Stimulated activated CD8-positive, alpha-beta memory T cell treated with anti-CD3 and anti-CD28 coated beads, Interleukin-2, amount 100 ng/mL, for 48 hours (primary cell): ENCODE measurements around the gene FAM151A.

Experiments
- DNase-seq, 2 donors: peaks; one replicate each; pipeline ENCODE4 v3.0.0-alpha.2; 2020; ENCODE audit warnings: low read depth in 2 of 2

FAM151A gene

DNA sequence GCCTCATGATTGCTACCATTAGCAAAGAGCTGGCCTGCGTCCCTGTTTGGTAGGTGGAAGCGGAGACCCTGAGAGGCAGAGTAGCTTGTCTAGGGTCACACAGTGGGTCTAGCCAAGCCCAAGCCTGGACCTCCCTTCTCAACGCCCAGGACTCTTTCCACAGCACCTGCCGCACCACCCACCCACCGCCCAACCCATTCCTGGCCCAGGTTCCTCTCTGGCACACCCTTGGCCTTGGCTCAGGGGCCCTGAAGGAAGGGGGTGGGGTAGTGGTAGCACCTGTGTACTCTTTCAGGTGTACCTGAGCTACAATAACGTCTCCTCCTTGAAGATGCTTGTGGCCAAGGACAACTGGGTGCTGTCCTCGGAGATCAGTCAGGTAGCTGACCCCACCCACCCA is 19.3 kb downstream of the FAM151A start:
- DNase-seq, result no peak

DNA sequence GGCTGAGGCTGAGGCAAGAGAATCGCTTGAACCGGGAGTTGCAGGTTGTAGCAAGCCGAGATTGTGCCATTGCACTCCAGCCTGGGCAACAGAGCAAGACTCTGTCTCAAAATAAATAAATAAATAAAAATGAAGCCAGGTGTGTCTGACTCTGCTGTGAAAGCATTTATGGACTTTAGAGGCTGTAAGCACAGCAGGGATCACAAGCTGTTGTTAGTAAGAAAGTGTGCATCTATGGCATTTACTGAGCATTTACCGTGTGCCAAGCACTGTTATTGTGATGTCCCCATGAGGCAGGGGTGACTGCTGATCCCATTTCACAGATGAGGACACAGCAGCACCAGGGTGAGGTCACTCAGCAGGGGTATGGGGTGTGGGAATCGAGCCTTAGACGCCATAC is 20.1 kb downstream of the FAM151A start:
- DNase-seq, result no peak

DNA sequence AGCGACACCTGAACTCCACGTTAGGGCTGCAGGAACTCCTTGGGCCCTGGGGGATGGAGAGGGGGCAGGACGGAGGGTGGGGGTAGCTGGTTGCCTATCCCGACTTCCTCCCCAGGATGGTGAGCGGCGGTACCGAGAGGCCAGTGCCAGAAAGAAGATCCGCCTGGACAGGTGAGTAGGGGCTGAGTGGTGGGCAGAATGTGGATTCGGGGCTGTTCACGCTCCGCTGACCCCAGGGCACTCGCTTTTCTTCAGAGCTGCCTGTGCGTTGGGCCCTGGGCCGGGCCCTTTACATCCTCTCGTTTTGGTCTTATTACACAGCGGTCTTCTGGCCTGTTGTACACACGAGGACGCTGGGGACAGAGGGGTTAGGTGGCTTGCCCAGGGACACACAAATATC is 20.8 kb downstream of the FAM151A start:
- no peak for DNase-seq

GRCh38 chr1:54601730-54602129 is 21.6 kb downstream of the FAM151A start:
- DNase-seq, result no peak

DNA sequence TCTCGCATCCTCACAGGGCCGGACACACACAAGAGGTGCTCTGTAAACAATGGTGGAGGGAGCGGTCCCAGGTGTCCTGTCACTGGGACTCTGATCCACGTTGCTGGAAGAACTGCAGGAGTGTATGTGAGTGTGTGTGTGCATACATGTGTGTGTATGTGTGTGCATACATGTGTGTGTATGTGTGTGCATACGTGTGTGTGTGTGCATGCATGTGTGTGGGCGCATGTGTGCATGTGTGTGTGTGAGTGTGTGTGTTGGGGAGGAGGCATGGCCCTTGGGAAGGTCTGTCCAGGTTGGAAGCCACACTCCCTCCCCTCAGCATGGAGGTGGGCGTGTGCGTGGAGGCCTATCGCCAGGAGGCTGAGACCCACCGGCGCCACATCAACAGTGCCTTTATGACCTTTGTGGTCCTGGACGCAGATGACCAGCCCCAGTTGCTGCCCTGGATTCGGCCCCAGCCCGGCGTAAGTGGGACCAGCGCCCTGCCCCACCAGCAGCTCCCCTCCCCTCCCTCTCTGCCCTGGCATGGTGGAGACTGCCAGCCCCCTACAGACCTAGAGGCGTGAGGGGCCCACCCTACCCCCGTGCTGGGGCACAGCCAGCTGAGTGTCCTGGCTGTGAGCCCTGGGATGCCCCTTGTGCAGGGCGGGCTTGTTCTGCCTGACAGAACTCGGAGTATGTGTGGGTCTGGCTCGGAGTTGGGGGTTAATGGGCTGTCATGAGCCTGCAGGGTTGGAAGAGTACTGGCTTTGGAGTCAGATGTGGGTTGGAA is 22.2 kb downstream of the FAM151A start:
- DNase-seq, result no peak

GRCh38 chr1:54599211-54599823 is 24.0 kb downstream of the FAM151A start:
- no peak for DNase-seq

DNA sequence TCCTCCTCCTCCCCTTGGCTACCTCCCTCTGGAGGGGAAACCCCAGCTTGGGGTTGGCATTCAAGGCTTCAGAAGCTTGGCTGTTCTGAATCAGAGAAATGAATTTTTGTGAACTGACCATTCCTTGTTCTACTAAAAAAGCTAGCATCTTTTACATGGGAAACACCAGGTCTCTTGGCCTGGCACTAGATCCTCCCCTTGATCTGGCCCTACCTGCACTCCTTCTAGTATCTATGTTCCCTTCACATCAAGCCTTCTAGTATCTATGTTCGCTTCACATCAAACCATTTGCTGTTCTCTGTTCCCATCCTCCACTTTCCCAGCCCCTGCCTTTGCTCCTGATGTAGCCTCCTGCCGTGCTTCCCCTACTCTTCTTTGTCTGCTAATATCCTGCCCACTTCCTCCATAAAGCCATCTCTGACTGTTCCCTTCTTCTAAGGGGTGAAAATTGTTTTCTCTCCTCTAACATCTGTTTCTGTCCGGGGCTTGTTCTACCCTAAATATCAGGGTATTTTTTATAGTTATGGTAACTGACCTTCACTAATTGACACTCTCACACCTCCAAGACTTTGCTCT is 25.8 kb downstream of the FAM151A start:
- DNase-seq, result no peak

- DNase-seq, result no peak
These were observed 26.6 kb downstream of the FAM151A start for GRCh38 chr1:54596756-54597155.

- DNase-seq, result no peak
These were observed 27.3 kb downstream of the FAM151A start for GRCh38 chr1:54595956-54596498.

GRCh38 chr1:54594463-54594862 is 28.9 kb downstream of the FAM151A start:
- DNase-seq, result no peak

DNA sequence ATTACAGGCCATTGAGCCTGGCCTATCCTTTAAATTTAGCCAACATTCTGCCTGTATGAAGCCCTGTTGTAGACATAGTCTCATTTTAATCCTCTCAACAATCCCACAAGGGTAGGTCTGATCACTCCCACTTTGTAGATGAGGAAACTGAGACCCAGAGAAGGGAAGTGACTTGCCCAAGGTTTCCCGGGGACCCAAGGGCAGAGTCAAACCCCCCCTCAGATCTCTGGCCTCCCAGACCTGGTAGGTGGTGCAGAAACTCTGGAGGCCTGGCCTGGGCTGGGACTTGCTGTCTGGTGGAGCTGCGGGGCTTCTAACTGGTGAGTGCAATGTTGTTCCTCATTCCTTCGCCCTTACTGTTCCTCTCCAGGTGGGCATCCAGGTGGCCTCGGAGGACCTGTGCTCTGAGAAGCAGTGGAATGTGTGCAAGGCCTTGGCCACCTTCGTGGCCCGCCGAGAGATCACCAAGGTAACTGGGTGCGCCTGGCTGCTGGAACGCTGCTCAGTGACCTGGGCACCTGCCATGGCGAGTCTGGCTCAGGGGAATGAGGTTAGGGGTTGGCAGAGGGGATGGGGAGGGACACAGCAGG is 29.7 kb downstream of the FAM151A start:
- no peak for DNase-seq

DNA sequence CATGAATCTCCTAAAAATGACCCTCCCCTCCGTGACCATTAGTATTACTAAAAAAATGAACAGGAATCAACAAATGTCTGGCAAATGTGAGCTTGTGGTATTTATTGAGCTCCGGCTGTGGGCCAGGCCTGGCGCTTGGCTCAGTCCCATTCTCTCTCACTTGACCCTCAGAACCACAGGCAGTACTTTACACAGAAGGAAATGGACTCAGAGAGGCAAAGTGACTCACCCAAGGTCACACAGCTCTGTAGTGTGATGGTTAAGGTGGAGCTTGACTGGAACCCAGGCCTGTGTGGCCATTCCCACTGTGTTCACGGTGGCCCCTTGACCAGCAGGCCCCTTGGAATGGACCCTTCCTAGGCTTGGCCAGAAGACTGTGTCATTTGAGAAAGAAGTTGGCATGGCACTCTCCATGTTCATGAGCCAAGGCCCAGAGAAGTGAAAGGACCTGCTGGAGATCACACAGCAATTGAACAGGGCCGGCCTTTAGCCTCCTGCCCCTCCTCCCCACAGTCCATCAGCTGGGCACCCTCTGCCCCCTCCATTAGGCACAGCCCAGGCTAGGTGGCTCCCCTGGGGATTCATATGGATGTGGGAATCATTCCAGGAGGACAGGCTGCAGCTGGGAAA is 32.1 kb downstream of the FAM151A start:
- no peak for DNase-seq

DNA sequence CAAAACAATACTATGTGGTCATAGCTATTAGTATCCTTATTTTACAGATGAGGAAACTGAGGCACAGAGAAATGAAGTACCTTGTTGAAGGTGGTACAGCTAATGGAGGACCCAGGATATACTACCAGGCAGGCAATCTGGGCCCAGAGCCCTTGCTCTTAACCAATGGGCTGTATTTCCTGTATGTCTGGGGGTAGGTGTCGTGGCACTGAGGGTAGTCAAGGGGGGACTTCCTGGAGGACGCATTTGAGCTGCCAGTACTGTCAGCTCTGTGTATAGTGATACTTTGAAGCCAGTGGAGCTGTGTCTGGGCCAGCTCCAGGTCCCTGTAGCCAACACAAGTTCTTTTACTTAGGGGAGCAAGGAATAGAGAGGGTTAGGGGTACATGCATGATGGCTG is 34.9 kb downstream of the FAM151A start:
- no peak for DNase-seq

GRCh38 chr1:54585181-54586066 is 37.9 kb downstream of the FAM151A start:
- no peak for DNase-seq

DNA sequence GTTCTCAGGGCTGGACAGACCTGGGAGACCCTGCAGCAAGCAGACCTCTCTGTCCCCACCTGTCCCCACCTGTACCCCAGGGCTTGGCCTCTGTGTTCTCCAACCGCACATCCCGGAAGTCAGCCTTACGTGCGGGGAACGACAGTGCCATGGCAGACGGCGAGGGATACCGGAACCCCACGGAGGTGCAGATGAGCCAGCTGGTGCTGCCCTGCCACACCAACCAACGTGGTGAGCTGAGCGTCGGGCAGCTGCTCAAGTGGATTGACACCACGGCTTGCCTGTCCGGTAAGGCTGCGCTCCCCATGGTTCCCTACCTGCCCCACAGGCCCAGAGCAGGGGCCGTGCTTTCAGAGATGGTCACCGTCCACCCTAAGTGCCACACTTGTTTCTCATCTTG is 38.8 kb downstream of the FAM151A start:
- DNase-seq, result no peak

- DNase-seq, result no peak
These were observed 39.5 kb downstream of the FAM151A start for GRCh38 chr1:54583871-54584270.

- DNase-seq, result no peak
These were observed 40.0 kb downstream of the FAM151A start for GRCh38 chr1:54583307-54583686.

DNA sequence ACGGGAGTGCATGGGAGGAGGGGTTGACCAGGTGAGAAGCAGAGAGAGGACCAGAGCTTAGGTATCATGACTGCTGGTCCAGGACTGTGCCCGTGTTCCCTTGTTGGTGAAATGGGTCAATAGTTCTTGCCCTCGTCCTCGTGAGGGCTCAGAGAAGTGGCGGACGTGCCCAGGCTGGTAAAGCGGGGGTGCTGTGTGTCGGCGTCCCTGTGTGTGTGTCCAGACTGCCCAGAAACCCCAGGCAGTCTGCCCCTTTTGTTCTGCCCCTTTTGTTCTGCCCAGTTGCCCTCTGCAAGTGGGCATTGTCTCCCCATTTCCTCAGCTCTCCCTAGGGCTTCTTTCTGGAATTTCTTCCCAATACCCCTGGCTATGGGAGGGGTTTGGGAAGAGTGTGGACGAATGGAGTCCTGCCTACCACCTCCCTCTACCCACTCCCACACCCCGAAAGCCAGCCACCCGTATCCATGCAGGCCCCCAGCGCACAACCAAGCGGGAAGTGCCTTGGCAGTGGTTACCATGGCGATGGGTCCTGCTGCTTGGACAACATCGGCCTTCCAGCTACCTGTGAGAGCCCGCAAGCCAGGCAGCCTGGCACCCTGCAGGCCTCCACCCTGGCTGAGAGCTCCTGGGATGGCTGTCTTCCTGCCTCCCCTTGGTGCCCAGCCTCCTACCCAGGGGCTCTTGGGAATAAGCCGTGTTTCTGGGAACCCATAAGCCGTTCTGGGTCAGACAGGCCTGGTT is 40.6 kb downstream of the FAM151A start:
- DNase-seq, result no peak

GRCh38 chr1:54581621-54582035 is 41.7 kb downstream of the FAM151A start:
- DNase-seq, result no peak

GRCh38 chr1:54580856-54581550 is 42.3 kb downstream of the FAM151A start:
- DNase-seq, result no peak
